ENCODE measurements around the gene MAML3. TPM values are rescaled to one million over a fixed set of nuclear protein-coding genes. Genes with fewer than 3 reads are reported as not detected.

The MAML3 gene
- total RNA-seq, 1 donor from 2014 or later, result 2.7 TPM

- Histone ChIP-seq H3K27me3 (ENCODE audit: control insufficient read depth, insufficient read depth, low read length) (no peaks in the 10 kb centered on the region), H3K36me3 (ENCODE audit: control insufficient read depth, insufficient read depth, low read length) (no peaks in the 10 kb centered on the region), H3K4me3 (ENCODE audit: low read depth, low read length) (no peak overlapping the region)
- no peak for DNase-seq (ENCODE audit: low read depth)
- no peak for TF ChIP-seq CTCF (IDR thresholded peaks at IDR 0.05; ENCODE audit: insufficient read depth, low read length, poor library complexity, severe bottlenecking)
Observed at GRCh38 chr4:140116442-140117104, 37.4 kb downstream of the MAML3 start.

GRCh38 chr4:140115140-140115539, 38.8 kb downstream of the MAML3 start:
- no peaks in the 10 kb centered on the region for H3K36me3 ChIP-seq (ENCODE audit: control insufficient read depth, insufficient read depth, low read length)
- TF ChIP-seq CTCF (IDR thresholded peaks at IDR 0.05; ENCODE audit: insufficient read depth, low read length, poor library complexity, severe bottlenecking), result no peak
- no peak for DNase-seq (ENCODE audit: low read depth)

GRCh38 chr4:140113653-140114052, 40.3 kb downstream of the MAML3 start:
- TF ChIP-seq CTCF (IDR thresholded peaks at IDR 0.05; ENCODE audit: insufficient read depth, low read length, poor library complexity, severe bottlenecking), result no peak
- DNase-seq (ENCODE audit: low read depth), result no peak
- Histone ChIP-seq H3K4me3 (ENCODE audit: low read depth, low read length) (no peak overlapping the region), H3K27me3 (ENCODE audit: control insufficient read depth, insufficient read depth, low read length) (no peaks in the 10 kb centered on the region), H3K36me3 (ENCODE audit: control insufficient read depth, insufficient read depth, low read length) (no peaks in the 10 kb centered on the region)

More at GRCh38 chr4:140115140-140115539, 38.8 kb downstream of the MAML3 start:
- no peak overlapping the region for H3K4me3 ChIP-seq (ENCODE audit: low read depth, low read length)
- H3K27me3 ChIP-seq (ENCODE audit: control insufficient read depth, insufficient read depth, low read length), result no peaks in the 10 kb centered on the region

- no peak for DNase-seq (ENCODE audit: low read depth)
- no peaks in the 10 kb centered on the region for H3K27me3 ChIP-seq (ENCODE audit: control insufficient read depth, insufficient read depth, low read length)
- no peaks in the 10 kb centered on the region for H3K36me3 ChIP-seq (ENCODE audit: control insufficient read depth, insufficient read depth, low read length)
- no peak overlapping the region for H3K4me3 ChIP-seq (ENCODE audit: low read depth, low read length)
- TF ChIP-seq CTCF (IDR thresholded peaks at IDR 0.05; ENCODE audit: insufficient read depth, low read length, poor library complexity, severe bottlenecking), result no peak
Observed at GRCh38 chr4:140112576-140112975, 41.4 kb downstream of the MAML3 start.

GRCh38 chr4:140111256-140111655, 42.7 kb downstream of the MAML3 start:
- no peak for DNase-seq (ENCODE audit: low read depth)
- no peaks in the 10 kb centered on the region for H3K36me3 ChIP-seq (ENCODE audit: control insufficient read depth, insufficient read depth, low read length)
- H3K4me3 ChIP-seq (ENCODE audit: low read depth, low read length), result no peak overlapping the region
- no peak for TF ChIP-seq CTCF (IDR thresholded peaks at IDR 0.05; ENCODE audit: insufficient read depth, low read length, poor library complexity, severe bottlenecking)
- no peaks in the 10 kb centered on the region for H3K27me3 ChIP-seq (ENCODE audit: control insufficient read depth, insufficient read depth, low read length)

Measured in kidney epithelial cell (primary cell).